ENCODE results near the gene ERMAP.

Gene ERMAP

GRCh38 chr1:42866549-42866948, 49.6 kb downstream of the ERMAP start:
- TF ChIP-seq REST (IDR thresholded peaks at IDR 0.05; ENCODE audit: insufficient read depth in 1 of 2, low read depth in 2 of 2, low read length in 2 of 2) (no peak), SIN3A (IDR thresholded peaks at IDR 0.05; ENCODE audit: borderline replicate concordance, insufficient read depth, low read length) (no peak), TAF1 (IDR thresholded peaks at IDR 0.05; ENCODE audit: borderline replicate concordance, insufficient read depth, low read length) (no peak), POLR2AphosphoS5 (IDR thresholded peaks at IDR 0.05; ENCODE audit: low read depth, low read length) (no peak), FOXP2 (optimal IDR thresholded peaks at IDR 0.05; ENCODE audit: borderline replicate concordance, extremely low read depth, extremely low read length, insufficient read depth) (no peak)

DNA sequence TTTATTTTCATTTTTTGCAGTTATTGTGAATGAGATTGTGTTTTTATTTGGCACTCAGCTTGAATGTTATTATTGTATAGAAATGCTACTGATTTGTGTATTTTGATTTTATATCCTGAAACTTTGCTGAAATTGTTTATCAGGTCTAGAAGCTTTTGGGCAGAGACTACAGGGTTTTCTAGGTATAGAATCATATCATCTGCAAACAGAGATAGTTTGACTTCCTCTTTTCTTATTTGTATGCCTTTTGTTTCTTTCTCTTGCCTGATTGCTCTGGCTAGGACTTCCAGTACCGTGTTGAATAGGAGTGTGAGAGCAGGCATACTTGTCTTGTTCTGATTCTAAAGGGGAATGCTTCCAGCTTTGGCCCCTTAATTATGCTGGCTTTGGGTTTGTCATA, 56.7 kb downstream of the ERMAP start:
- TF ChIP-seq POLR2AphosphoS5 (IDR thresholded peaks at IDR 0.05; ENCODE audit: low read depth, low read length) (no peak), REST (IDR thresholded peaks at IDR 0.05; ENCODE audit: insufficient read depth in 1 of 2, low read depth in 2 of 2, low read length in 2 of 2) (no peak), FOXP2 (optimal IDR thresholded peaks at IDR 0.05; ENCODE audit: borderline replicate concordance, extremely low read depth, extremely low read length, insufficient read depth) (no peak), TAF1 (IDR thresholded peaks at IDR 0.05; ENCODE audit: borderline replicate concordance, insufficient read depth, low read length) (no peak), SIN3A (IDR thresholded peaks at IDR 0.05; ENCODE audit: borderline replicate concordance, insufficient read depth, low read length) (no peak)

DNA sequence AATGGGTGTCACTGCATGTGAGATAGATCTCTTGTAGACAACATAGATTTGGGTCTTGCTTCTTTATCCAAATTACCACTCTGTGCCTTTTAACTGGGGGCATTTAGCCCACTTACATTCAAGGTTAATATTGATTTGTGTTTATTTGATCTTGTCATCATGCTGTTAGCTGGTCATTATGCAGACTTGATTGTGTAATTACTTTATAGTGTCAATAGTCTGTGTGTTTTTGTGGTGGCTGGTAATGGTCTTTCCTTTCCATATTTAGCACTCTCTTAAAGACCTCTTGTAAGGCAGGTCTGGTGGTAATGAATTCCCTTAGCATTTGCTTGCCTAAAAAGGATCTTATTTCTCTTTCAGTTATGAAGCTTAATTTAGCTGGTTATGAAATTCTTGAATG, 59.1 kb downstream of the ERMAP start:
- TF ChIP-seq POLR2AphosphoS5 (IDR thresholded peaks at IDR 0.05; ENCODE audit: low read depth, low read length) (no peak), REST (IDR thresholded peaks at IDR 0.05; ENCODE audit: insufficient read depth in 1 of 2, low read depth in 2 of 2, low read length in 2 of 2) (no peak), SIN3A (IDR thresholded peaks at IDR 0.05; ENCODE audit: borderline replicate concordance, insufficient read depth, low read length) (no peak), FOXP2 (optimal IDR thresholded peaks at IDR 0.05; ENCODE audit: borderline replicate concordance, extremely low read depth, extremely low read length, insufficient read depth) (no peak), TAF1 (IDR thresholded peaks at IDR 0.05; ENCODE audit: borderline replicate concordance, insufficient read depth, low read length) (no peak)

GRCh38 chr1:42877380-42877779, 60.5 kb downstream of the ERMAP start:
- no peak for TF ChIP-seq SIN3A (IDR thresholded peaks at IDR 0.05; ENCODE audit: borderline replicate concordance, insufficient read depth, low read length)
- no peak for TF ChIP-seq FOXP2 (optimal IDR thresholded peaks at IDR 0.05; ENCODE audit: borderline replicate concordance, extremely low read depth, extremely low read length, insufficient read depth)
- TF ChIP-seq POLR2AphosphoS5 (IDR thresholded peaks at IDR 0.05; ENCODE audit: low read depth, low read length), result no peak
- TF ChIP-seq REST (IDR thresholded peaks at IDR 0.05; ENCODE audit: insufficient read depth in 1 of 2, low read depth in 2 of 2, low read length in 2 of 2), result no peak

DNA sequence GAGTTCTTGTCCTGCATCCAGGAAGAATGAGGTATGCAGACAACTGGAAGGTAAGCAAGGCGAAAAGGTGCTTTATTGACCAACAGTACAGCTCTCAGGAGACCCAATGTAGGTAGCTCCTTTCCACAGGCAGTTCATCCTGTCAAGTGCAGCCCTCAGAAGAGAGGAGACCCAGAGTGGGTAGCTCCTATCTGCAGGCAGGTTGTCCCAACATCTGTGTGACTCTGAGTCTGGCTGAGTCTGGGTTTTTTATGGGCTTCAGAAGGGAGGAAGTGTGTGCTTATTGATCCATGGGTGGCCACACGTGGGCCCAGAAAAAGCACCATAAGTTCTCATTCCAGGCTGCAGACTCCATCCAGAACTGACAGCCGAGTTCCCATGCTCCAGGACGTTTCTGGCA, 63.5 kb downstream of the ERMAP start:
- no peak for TF ChIP-seq POLR2AphosphoS5 (IDR thresholded peaks at IDR 0.05; ENCODE audit: low read depth, low read length)
- TF ChIP-seq SIN3A (IDR thresholded peaks at IDR 0.05; ENCODE audit: borderline replicate concordance, insufficient read depth, low read length), result no peak
- TF ChIP-seq FOXP2 (optimal IDR thresholded peaks at IDR 0.05; ENCODE audit: borderline replicate concordance, extremely low read depth, extremely low read length, insufficient read depth), result no peak
- no peak for TF ChIP-seq REST (IDR thresholded peaks at IDR 0.05; ENCODE audit: insufficient read depth in 1 of 2, low read depth in 2 of 2, low read length in 2 of 2)
- TF ChIP-seq TAF1 (IDR thresholded peaks at IDR 0.05; ENCODE audit: borderline replicate concordance, insufficient read depth, low read length), result no peak

Measured in PFSK-1 (cell line).